ENCODE measurements around the gene HOXC10.

The HOXC10 gene

GRCh38 chr12:53991077-53991460, 6.1 kb downstream of the HOXC10 start:
- no peak for DNase-seq (ENCODE audit: low read depth, low spot score)

GRCh38 chr12:53992377-53992889, 7.5 kb downstream of the HOXC10 start:
- DNase-seq (ENCODE audit: low read depth, low spot score) = no peak

GRCh38 chr12:53993162-53994008, 8.4 kb downstream of the HOXC10 start:
- DNase-seq (ENCODE audit: low read depth, low spot score) = no peak

GRCh38 chr12:53994009-53994263, 9.0 kb downstream of the HOXC10 start:
- DNase-seq (ENCODE audit: low read depth, low spot score) = no peak

GRCh38 chr12:53994264-53995001, 9.5 kb downstream of the HOXC10 start:
- no peak for DNase-seq (ENCODE audit: low read depth, low spot score)

- no peak for DNase-seq (ENCODE audit: low read depth, low spot score)
These were observed 10.0 kb downstream of the HOXC10 start for GRCh38 chr12:53995002-53995377.

GRCh38 chr12:53995378-53996239, 10.7 kb downstream of the HOXC10 start:
- no peak for DNase-seq (ENCODE audit: low read depth, low spot score)

- no peak for DNase-seq (ENCODE audit: low read depth, low spot score)
These were observed 11.6 kb downstream of the HOXC10 start for GRCh38 chr12:53996240-53997203.

GRCh38 chr12:53997204-53998109, 12.5 kb downstream of the HOXC10 start:
- no peak for DNase-seq (ENCODE audit: low read depth, low spot score)

GRCh38 chr12:53998110-53998899, 13.4 kb downstream of the HOXC10 start:
- no peak for DNase-seq (ENCODE audit: low read depth, low spot score)

GRCh38 chr12:53998900-53999236, 13.9 kb downstream of the HOXC10 start:
- no peak for DNase-seq (ENCODE audit: low read depth, low spot score)

- no peak for DNase-seq (ENCODE audit: low read depth, low spot score)
These were observed 14.7 kb downstream of the HOXC10 start for GRCh38 chr12:53999559-54000115.

GRCh38 chr12:54000116-54001114, 15.5 kb downstream of the HOXC10 start, which contains the start of gene HOXC9:
Gene HOXC9, plus strand, starts transcription at chr12:54000161. Its CDS starts 28 bp downstream, at chr12:54000189.
- DNase-seq (ENCODE audit: low read depth, low spot score) = no peak

GRCh38 chr12:54001283-54002187, 16.6 kb downstream of the HOXC10 start:
- DNase-seq (ENCODE audit: low read depth, low spot score) = no peak

- no peak for DNase-seq (ENCODE audit: low read depth, low spot score)
These were observed 17.4 kb downstream of the HOXC10 start for GRCh38 chr12:54002278-54002914.

GRCh38 chr12:54002915-54003389, 18.0 kb downstream of the HOXC10 start:
- DNase-seq (ENCODE audit: low read depth, low spot score) = no peak

Data from activated CD4-positive, CD25-positive, alpha-beta regulatory T cell treated with anti-CD3 and anti-CD28 coated beads, Interleukin-2, amount 50 U/mL, for 16 hours (primary cell).